Activated CD8-positive, alpha-beta T cell treated with anti-CD3 and anti-CD28 coated beads, Interleukin-2, amount 10 ng/mL, durations not matched to agents 7 days and 5 days (primary cell): ENCODE results near the gene CNBD2. TPM values are rescaled to one million over a fixed set of nuclear protein-coding genes. Genes with fewer than 3 reads are reported as not detected.
A peak's percentile ranks its signal among the peaks of the same experiment; 100 is the strongest.
"Not testable (repeated sequence)": the region's sequence is repeated elsewhere in the genome, so short reads cannot be mapped to it uniquely, and the experiment has no call there.

Source experiments
- ATAC-seq: fragments of 150-1000 bp; cut with Tn5 transposase; one replicate; pipeline ENCODE4 v1.10.0; 2021; ENCODE audit warnings: moderate library complexity
- CTCF ChIA-PET: fragments of 350-600 bp; sonication (Branson Sonifier 250); formaldehyde crosslinking; loops from one replicate; lab custom pipeline; 2021; ENCODE audit warnings: antibody characterized with exemption; lab: Charles Lee
- POLR2A ChIA-PET: fragments of 350-600 bp; sonication (Branson Sonifier 250); formaldehyde crosslinking; loops from one replicate; lab custom pipeline; 2021; ENCODE audit warnings: antibody characterized with exemption; lab: Charles Lee
- DNase-seq: peaks from one replicate; pipeline ENCODE4 v3.0.0-alpha.2; 2020
- H3K27ac Mint-ChIP-seq: one replicate; pipeline ENCODE4 v1.8.0; 2021; ENCODE audit warnings: mild to moderate bottlenecking, mixed read lengths
- H3K27me3 Mint-ChIP-seq: one replicate; pipeline ENCODE4 v1.8.0; 2021; ENCODE audit warnings: low read depth, mixed read lengths
- H3K36me3 Mint-ChIP-seq: one replicate; pipeline ENCODE4 v1.8.0; 2021; ENCODE audit warnings: low read depth, mixed read lengths
- H3K4me1 Mint-ChIP-seq: one replicate; pipeline ENCODE4 v1.8.0; 2021; ENCODE audit warnings: low read depth, mixed read lengths
- H3K4me3 Mint-ChIP-seq: one replicate; pipeline ENCODE4 v1.8.0; 2021; ENCODE audit warnings: mild to moderate bottlenecking, mixed read lengths
- H3K9me3 Mint-ChIP-seq: one replicate; pipeline ENCODE4 v1.8.0; 2022; ENCODE audit warnings: mixed read lengths; ENCODE audit not compliant: insufficient read depth
- total RNA-seq, 2 experiments: library from RNA; stranded (reverse); gene quantifications; one replicate each; pipeline ENCODE4 v1.2.3, GENCODE V29; 2021

Gene CNBD2
- 1 to 10 TPM; 4.9 to 6.1 TPM for total RNA-seq

DNA sequence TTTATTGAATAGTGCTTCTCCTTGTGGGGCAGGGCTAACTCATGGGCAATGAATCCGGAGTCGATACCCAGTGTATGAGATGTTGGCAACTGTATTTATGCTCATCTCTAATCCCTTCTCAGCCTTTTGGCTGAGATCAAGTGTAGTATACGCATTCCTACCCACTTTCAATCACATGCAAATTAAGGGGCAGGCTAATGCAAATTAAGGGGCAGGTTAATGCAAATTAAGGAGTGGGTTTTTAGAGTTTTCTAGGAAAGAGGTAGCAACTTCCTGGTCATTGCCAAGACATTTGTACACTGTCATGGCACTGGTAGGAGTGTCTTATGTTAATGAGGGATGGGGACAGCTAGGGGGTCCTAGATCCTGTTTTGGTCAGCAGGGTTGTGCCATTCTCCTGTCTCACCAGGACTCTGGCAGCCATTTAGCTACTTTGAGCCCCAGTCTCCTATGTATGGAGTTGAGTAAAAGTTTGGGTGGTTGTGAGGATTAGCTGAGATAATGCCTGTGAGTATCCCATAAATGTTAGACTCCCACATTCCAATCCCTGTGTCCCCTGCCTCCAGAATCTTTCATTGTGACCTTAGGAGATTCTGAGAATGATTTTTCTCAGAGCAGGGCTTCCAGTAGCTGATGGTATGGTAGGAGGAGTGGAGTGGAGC is at the start of gene CNBD2:
Gene CNBD2, plus strand, starts transcription at position 612 of the 662 bp plus-strand sequence. CDS start 173 bp downstream, outside the sequence.
- DNase-seq (no peak), ATAC-seq (no peak)
- CTCF ChIA-PET = interaction anchor here (1.3 to 1.5 kb wide), 2 partner anchors 14 to 24 kb away, joined by 3 to 4 read pairs; partner anchors contain the start of gene SCAND1
- H3K27ac Mint-ChIP-seq = no peak within 1 kb of the TSS
- no peak within 1 kb of the TSS for H3K4me3 Mint-ChIP-seq
- H3K36me3 Mint-ChIP-seq = no peaks in the 10 kb centered on the region
- H3K4me1 Mint-ChIP-seq = peaks cover 2% of the 10 kb centered on the region
- POLR2A ChIA-PET = no interaction called here
- peaks cover 3% of the 10 kb centered on the region for H3K27me3 Mint-ChIP-seq
- H3K9me3 Mint-ChIP-seq = no peaks in the 10 kb centered on the region

DNA sequence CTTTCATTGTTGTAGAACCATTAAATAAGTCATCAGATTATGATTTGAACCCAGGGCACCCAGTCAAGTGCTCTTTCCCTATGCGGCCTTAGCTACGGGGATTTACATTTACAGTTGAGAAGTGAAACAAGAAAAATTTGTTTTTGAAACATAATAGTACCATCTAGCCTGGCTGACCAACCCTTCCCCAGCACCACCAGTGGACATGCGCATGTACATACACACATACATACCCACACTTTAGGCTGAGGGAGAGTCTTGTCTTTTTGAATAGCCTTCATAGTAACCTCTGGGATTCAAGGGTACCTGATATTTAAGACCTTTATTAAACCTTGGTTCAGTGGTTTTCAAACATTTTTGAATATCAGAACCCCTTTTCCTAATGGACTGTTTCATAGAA is 47.9 kb upstream of the CNBD2 start:
- H3K4me1 Mint-ChIP-seq = no peaks in the 10 kb centered on the region
- CTCF ChIA-PET = no interaction called here
- no peak overlapping the region for H3K4me3 Mint-ChIP-seq
- peaks cover 29% of the 10 kb centered on the region for H3K36me3 Mint-ChIP-seq
- H3K27me3 Mint-ChIP-seq = no peaks in the 10 kb centered on the region
- no peaks in the 10 kb centered on the region for H3K9me3 Mint-ChIP-seq
- POLR2A ChIA-PET = no interaction called here
- ATAC-seq (no peak), DNase-seq (no peak)
- no peak overlapping the region for H3K27ac Mint-ChIP-seq

- no peak overlapping the region for H3K27ac Mint-ChIP-seq
- H3K4me1 Mint-ChIP-seq = peaks cover 9% of the 10 kb centered on the region
Measured at GRCh38 chr20:35929301-35929700, 39.1 kb upstream of the CNBD2 start.

GRCh38 chr20:35934050-35934449 is 34.3 kb upstream of the CNBD2 start:
- Mint-ChIP-seq H3K4me3 (no peak overlapping the region), H3K27me3 (no peaks in the 10 kb centered on the region), H3K36me3 (peaks cover 46% of the 10 kb centered on the region), H3K4me1 (peaks cover 18% of the 10 kb centered on the region), H3K27ac (no peak overlapping the region), H3K9me3 (no peaks in the 10 kb centered on the region)
- ChIA-PET CTCF (no interaction called here), POLR2A (interaction anchor here (0.6 kb wide), 1 partner anchor 20 kb away, joined by 3 read pairs; the partner anchor contains the start of gene SCAND1)
- DNase-seq (no peak), ATAC-seq (no peak)

More at GRCh38 chr20:35929301-35929700, 39.1 kb upstream of the CNBD2 start:
- Mint-ChIP-seq H3K4me3 (no peak overlapping the region), H3K27me3 (no peaks in the 10 kb centered on the region), H3K36me3 (peaks cover 39% of the 10 kb centered on the region), H3K9me3 (no peaks in the 10 kb centered on the region)
- CTCF ChIA-PET = interaction anchor here (0.5 kb wide), 1 partner anchor 318 kb away, joined by 3 read pairs; no protein-coding TSS in a partner anchor
- POLR2A ChIA-PET = no interaction called here
- DNase-seq (no peak), ATAC-seq (no peak)

DNA sequence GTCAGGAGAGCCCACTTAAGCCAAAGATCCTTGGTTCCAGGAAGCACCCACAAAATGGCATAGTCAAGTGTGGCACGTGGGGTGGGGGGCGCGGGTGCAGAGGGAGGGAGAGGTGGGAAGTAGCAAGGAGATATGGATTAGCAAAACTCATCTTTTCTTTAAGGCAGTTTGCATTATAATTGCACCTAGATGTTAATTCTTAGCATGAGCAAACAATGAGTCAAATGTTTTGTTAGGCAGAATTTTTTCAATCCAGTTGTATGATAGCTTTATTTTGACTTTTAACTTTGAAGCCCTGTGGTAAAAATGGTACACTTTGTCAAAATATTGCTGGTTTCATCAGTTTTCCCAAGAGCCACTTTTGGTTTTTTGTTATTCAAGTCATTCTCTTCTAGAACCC is 29.1 kb upstream of the CNBD2 start:
- H3K27me3 Mint-ChIP-seq = no peaks in the 10 kb centered on the region
- CTCF ChIA-PET = no interaction called here
- ATAC-seq (no peak), DNase-seq (no peak)
- peaks cover 9% of the 10 kb centered on the region for H3K4me1 Mint-ChIP-seq
- H3K9me3 Mint-ChIP-seq = no peaks in the 10 kb centered on the region
- no peak overlapping the region for H3K27ac Mint-ChIP-seq
- H3K36me3 Mint-ChIP-seq = peaks cover 27% of the 10 kb centered on the region
- POLR2A ChIA-PET = no interaction called here
- H3K4me3 Mint-ChIP-seq = no peak overlapping the region

GRCh38 chr20:35941620-35942019 is 26.8 kb upstream of the CNBD2 start:
- no peak for ATAC-seq
- POLR2A ChIA-PET = interaction anchor here (2.0 kb wide), 1 partner anchor 12 kb away, joined by 14 read pairs; the partner anchor contains the start of gene SCAND1
- peaks cover 21% of the 10 kb centered on the region for H3K36me3 Mint-ChIP-seq
- H3K27ac Mint-ChIP-seq = no peak overlapping the region
- H3K4me3 Mint-ChIP-seq = no peak overlapping the region
- no peaks in the 10 kb centered on the region for H3K27me3 Mint-ChIP-seq
- CTCF ChIA-PET = interaction anchor here (1.4 to 6.7 kb wide), 2 partner anchors 13 to 197 kb away, joined by 3 to 28 read pairs; partner anchors contain the start of gene SCAND1
- H3K4me1 Mint-ChIP-seq = no peaks in the 10 kb centered on the region
- no peak for DNase-seq
- H3K9me3 Mint-ChIP-seq = no peaks in the 10 kb centered on the region

- ATAC-seq (no peak), DNase-seq (no peak)
- ChIA-PET POLR2A (interaction anchor here (1.5 to 2.0 kb wide), 2 partner anchors 11 to 12 kb away, joined by 7 to 14 read pairs; partner anchors contain the start of gene SCAND1), CTCF (interaction anchor here (1.4 to 6.7 kb wide), 2 partner anchors 12 to 196 kb away, joined by 3 to 28 read pairs; partner anchors contain the start of gene SCAND1)
- H3K9me3 Mint-ChIP-seq = no peaks in the 10 kb centered on the region
- H3K27ac Mint-ChIP-seq = peak overlapping the region; percentile 57
- no peak overlapping the region for H3K4me3 Mint-ChIP-seq
- no peaks in the 10 kb centered on the region for H3K4me1 Mint-ChIP-seq
- no peaks in the 10 kb centered on the region for H3K27me3 Mint-ChIP-seq
- H3K36me3 Mint-ChIP-seq = peaks cover 24% of the 10 kb centered on the region
Measured at GRCh38 chr20:35942243-35942642, 26.1 kb upstream of the CNBD2 start.

DNA sequence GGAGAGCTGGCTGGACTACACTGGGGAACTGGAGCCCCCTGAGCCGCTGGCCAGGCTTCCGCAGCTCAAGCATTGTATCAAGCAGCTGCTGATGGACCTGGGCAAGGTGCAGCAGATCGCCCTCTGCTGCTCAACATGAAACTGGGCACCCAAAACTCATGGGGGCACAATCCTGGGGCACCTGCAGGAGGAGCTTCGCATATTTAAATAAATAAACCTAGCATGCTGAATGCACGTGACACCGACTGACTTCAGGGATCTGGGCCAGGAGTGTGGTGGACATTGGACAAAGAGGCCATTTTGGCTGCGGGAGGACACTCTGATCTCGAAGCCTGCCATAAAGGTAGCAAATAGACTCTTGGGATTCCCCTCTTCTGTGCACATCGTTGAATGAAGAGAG is 20.9 kb upstream of the CNBD2 start:
- ChIA-PET POLR2A (interaction anchor here (1.1 kb wide), 1 partner anchor 205 kb away, joined by 3 read pairs; no protein-coding TSS in a partner anchor), CTCF (interaction anchor here (0.6 to 6.7 kb wide), 18 partner anchors 7 to 329 kb away, joined by 3 to 28 read pairs (median 4); partner anchors contain the start of genes RBM39 and SCAND1)
- Mint-ChIP-seq H3K27me3 (no peaks in the 10 kb centered on the region), H3K9me3 (no peaks in the 10 kb centered on the region), H3K36me3 (peaks cover 21% of the 10 kb centered on the region), H3K4me1 (peaks cover 10% of the 10 kb centered on the region), H3K4me3 (no peak overlapping the region), H3K27ac (no peak overlapping the region)
- peak; percentile 56 for DNase-seq
- ATAC-seq = peak; percentile 79

- peaks cover 15% of the 10 kb centered on the region for H3K4me1 Mint-ChIP-seq
- POLR2A ChIA-PET = interaction anchor here (1.1 kb wide), 1 partner anchor 205 kb away, joined by 3 read pairs; no protein-coding TSS in a partner anchor
- ATAC-seq = no peak
- CTCF ChIA-PET = interaction anchor here (0.6 to 1.7 kb wide), 13 partner anchors 10 to 238 kb away, joined by 3 to 9 read pairs (median 4); partner anchors contain the start of gene RBM39
- H3K9me3 Mint-ChIP-seq = no peaks in the 10 kb centered on the region
- H3K4me3 Mint-ChIP-seq = no peak overlapping the region
- no peaks in the 10 kb centered on the region for H3K27me3 Mint-ChIP-seq
- H3K27ac Mint-ChIP-seq = no peak overlapping the region
- no peak for DNase-seq
- H3K36me3 Mint-ChIP-seq = peaks cover 25% of the 10 kb centered on the region
Measured at GRCh38 chr20:35947907-35948306, 20.5 kb upstream of the CNBD2 start.

DNA sequence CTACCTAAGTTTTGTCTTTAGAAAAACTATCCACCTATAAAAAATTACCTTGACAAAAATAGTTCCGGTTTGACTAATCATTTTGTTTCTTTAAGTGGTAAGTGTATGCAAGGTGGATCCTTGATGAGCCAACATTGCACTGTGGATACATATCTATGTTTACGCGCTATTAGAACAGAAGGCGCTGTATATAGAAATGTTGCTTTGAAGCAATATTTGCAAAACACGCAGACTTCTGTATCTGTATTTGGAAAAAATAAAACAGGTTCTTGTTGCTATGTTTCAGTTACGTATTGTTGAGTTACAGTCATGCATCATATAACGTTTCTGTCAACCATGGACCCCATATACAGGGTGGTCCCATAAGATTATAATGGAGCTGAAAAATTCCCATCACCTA is 18.3 kb upstream of the CNBD2 start:
- H3K9me3 Mint-ChIP-seq = no peaks in the 10 kb centered on the region
- DNase-seq (no peak), ATAC-seq (no peak)
- no peak overlapping the region for H3K4me3 Mint-ChIP-seq
- ChIA-PET POLR2A (no interaction called here), CTCF (no interaction called here)
- peaks cover 16% of the 10 kb centered on the region for H3K4me1 Mint-ChIP-seq
- H3K36me3 Mint-ChIP-seq = peaks cover 27% of the 10 kb centered on the region
- no peaks in the 10 kb centered on the region for H3K27me3 Mint-ChIP-seq
- H3K27ac Mint-ChIP-seq = no peak overlapping the region

DNA sequence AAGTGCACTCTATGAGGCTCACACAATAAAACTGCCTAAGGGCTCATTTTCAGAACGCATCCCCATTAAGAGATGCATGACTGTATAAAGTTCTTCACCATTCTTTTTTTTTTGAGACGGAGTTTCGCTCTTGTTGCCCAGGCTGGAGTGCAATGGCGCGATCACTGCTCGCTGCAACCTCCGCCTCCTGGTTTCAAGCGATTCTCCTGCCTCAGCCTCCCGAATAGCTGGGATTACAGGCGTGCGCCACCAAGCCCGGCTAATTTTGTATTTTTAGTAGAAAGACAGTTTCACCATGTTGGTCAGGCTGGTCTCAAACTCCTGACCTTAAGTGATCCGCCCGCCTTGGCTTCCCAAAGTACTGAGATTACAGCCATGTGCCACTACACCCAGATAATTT is 16.3 kb upstream of the CNBD2 start:
- Mint-ChIP-seq H3K4me1 (peaks cover 24% of the 10 kb centered on the region), H3K4me3 (peak overlapping the region; percentile 99), H3K36me3 (peaks cover 25% of the 10 kb centered on the region), H3K27ac (peak overlapping the region; percentile 100)
- DNase-seq, H3K27me3 Mint-ChIP-seq, ATAC-seq, H3K9me3 Mint-ChIP-seq: not testable (repeated sequence)
- ChIA-PET POLR2A (interaction anchor here (1.0 to 3.9 kb wide), 6 partner anchors 9 to 461 kb away, joined by 3 to 68 read pairs (median 18); partner anchors contain the start of genes CPNE1, PHF20, RBM12 and RBM39), CTCF (interaction anchor here (2.7 to 3.7 kb wide), 3 partner anchors 209 to 289 kb away, joined by 13 to 42 read pairs (median 18); partner anchors contain the start of genes CPNE1, NFS1, RBM12 and RBM39)
